HepG2 (cell line): ENCODE results near the gene LCLAT1. TPM values are rescaled to one million over a fixed set of nuclear protein-coding genes. Genes with fewer than 3 reads are reported as not detected.

Experiments
- ZNF143 ChIP-seq: sonication (generic); formaldehyde crosslinking; IDR thresholded peaks from 2 replicates; pipeline ENCODE4 v1.4.0; 2020; ENCODE audit warnings: missing genetic modification reagents
- ZNF430 ChIP-seq: sonication (generic); formaldehyde crosslinking; IDR thresholded peaks from 2 replicates; pipeline ENCODE4 v1.9.0; 2021; ENCODE audit warnings: mild to moderate bottlenecking, missing genetic modification reagents
- ZNF496 ChIP-seq: sonication (generic); formaldehyde crosslinking; IDR thresholded peaks from 2 replicates; pipeline ENCODE4 v1.8.1; 2023; ENCODE audit warnings: mild to moderate bottlenecking, moderate library complexity, missing genetic modification reagents; ENCODE audit not compliant: insufficient replicate concordance
- ZNF672 ChIP-seq: sonication (generic); formaldehyde crosslinking; IDR thresholded peaks from 2 replicates; pipeline ENCODE4 v1.8.1; 2022; ENCODE audit warnings: missing genetic modification reagents
- polyA plus RNA-seq, 8 experiments: library from polyadenylated mRNA; depleted of rRNA in 3 of 8; stranded (reverse) in 7 of 8; unstranded in 1 of 8; fragments of >200 nt; fragmentation: Illumina TruSeq in 4 of 8; extraction: Trizol in 4 of 8; gene quantifications; 2 replicates each; pipeline versions ENCODE4 v1.2.1 to v1.2.3, GENCODE V29; 2011 to 2016; ENCODE audit warnings: low read depth in 4 of 8, missing spikeins in 1 of 8, mixed read lengths in 1 of 8; ENCODE audit not compliant: insufficient read depth in 1 of 8
- total RNA-seq, 5 experiments: library from RNA; depleted of rRNA; stranded (reverse); fragments of >200 nt; fragmentation: Illumina TruSeq; extraction: Trizol; gene quantifications; 2 replicates each; pipeline ENCODE4 v1.2.3, GENCODE V29; 2016; ENCODE audit warnings: low read depth in 1 of 5
- TF ChIP-seq, protein P1 (sequence below): sonication (generic); formaldehyde crosslinking; IDR thresholded peaks from one replicate; pipeline ENCODE4 v1.5.1; 2020; ENCODE audit warnings: mild to moderate bottlenecking, missing genetic modification reagents; ENCODE audit errors: not compliant biosample characterization

Gene LCLAT1
- total and polyA plus RNA-seq, 2 of the 13 experiments (the other 11 are each of a cell fraction or from before 2014, with no cell fraction given): 18.0 to 28.0 TPM

DNA sequence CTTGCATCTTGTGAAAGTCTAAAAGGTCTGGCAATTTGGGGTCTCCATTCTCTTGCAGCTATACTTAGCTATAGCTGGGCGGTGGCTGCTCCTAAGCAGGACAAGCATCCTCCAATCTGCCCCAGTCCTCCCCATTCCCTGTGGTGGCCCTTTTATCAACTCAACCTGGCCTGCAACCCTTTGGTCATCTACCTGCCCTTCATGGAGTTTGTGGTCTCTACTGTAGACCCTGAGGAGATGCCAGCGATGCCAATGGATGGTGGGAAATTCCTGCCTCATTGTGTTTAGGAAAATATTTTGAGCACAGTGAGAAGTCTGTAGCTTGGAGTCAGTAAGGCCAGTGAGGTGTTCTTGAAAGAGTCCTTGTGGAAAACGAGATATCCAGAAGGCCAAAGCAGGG lies 216.8 kb downstream of the LCLAT1 start (continued):
- TF ChIP-seq, protein P1, sequence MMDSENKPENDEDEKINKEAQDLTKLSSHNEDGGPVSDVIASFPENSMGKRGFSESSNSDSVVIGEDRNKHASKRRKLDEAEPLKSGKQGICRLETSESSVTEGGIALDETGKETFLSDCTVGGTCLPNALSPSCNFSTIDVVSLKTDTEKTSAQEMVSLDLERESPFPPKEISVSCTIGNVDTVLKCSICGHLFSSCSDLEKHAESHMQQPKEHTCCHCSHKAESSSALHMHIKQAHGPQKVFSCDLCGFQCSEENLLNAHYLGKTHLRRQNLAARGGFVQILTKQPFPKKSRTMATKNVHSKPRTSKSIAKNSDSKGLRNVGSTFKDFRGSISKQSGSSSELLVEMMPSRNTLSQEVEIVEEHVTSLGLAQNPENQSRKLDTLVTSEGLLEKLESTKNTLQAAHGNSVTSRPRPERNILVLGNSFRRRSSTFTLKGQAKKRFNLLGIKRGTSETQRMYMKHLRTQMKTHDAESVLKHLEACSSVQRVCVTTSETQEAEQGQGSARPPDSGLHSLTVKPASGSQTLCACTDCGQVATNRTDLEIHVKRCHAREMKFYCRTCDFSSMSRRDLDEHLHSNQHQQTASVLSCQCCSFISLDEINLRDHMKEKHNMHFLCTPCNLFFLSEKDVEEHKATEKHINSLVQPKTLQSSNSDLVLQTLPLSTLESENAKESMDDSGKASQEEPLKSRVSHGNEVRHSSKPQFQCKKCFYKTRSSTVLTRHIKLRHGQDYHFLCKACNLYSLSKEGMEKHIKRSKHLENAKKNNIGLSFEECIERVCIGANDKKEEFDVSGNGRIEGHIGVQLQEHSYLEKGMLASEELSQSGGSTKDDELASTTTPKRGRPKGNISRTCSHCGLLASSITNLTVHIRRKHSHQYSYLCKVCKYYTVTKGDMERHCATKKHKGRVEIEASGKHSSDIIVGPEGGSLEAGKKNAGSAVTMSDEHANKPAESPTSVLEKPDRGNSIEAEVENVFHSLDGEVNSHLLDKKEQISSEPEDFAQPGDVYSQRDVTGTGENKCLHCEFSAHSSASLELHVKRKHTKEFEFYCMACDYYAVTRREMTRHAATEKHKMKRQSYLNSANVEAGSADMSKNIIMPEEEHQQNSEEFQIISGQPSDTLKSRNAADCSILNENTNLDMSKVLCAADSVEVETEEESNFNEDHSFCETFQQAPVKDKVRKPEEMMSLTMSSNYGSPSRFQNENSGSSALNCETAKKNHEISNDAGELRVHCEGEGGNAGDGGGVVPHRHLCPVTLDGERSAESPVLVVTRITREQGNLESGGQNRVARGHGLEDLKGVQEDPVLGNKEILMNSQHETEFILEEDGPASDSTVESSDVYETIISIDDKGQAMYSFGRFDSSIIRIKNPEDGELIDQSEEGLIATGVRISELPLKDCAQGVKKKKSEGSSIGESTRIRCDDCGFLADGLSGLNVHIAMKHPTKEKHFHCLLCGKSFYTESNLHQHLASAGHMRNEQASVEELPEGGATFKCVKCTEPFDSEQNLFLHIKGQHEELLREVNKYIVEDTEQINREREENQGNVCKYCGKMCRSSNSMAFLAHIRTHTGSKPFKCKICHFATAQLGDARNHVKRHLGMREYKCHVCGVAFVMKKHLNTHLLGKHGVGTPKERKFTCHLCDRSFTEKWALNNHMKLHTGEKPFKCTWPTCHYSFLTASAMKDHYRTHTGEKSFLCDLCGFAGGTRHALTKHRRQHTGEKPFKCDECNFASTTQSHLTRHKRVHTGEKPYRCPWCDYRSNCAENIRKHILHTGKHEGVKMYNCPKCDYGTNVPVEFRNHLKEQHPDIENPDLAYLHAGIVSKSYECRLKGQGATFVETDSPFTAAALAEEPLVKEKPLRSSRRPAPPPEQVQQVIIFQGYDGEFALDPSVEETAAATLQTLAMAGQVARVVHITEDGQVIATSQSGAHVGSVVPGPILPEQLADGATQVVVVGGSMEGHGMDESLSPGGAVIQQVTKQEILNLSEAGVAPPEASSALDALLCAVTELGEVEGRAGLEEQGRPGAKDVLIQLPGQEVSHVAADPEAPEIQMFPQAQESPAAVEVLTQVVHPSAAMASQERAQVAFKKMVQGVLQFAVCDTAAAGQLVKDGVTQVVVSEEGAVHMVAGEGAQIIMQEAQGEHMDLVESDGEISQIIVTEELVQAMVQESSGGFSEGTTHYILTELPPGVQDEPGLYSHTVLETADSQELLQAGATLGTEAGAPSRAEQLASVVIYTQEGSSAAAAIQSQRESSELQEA (CRISPR knock-in tag): no peak
- TF ChIP-seq ZNF496 (no peak), ZNF430 (CRISPR knock-in tag) (no peak), ZNF143 (no peak), ZNF672 (CRISPR knock-in tag) (no peak)
